Measurements from ENCODE around the gene CDK10.
"Not testable (repeated sequence)": the region's sequence is repeated elsewhere in the genome, so short reads cannot be mapped to it uniquely, and the experiment has no call there.

CDK10 gene

GRCh38 chr16:89685916-89686315, 573 bp upstream of the CDK10 start:
- no peak for DNase-seq (ENCODE audit: low read depth)
- TF ChIP-seq CTCF (IDR thresholded peaks at IDR 0.05; ENCODE audit: low read depth, low read length, missing control alignments) = no peak
- H3K4me3 ChIP-seq (ENCODE audit: low read depth, low read length) = no peak overlapping the region

- no peak for DNase-seq (ENCODE audit: low read depth)
- H3K4me3 ChIP-seq (ENCODE audit: low read depth, low read length) = peak overlapping the region; percentile 87
- no peak for TF ChIP-seq CTCF (IDR thresholded peaks at IDR 0.05; ENCODE audit: low read depth, low read length, missing control alignments)
Measured at GRCh38 chr16:89687092-89687940, 827 bp downstream of the CDK10 start.

GRCh38 chr16:89688395-89688794, 1.9 kb downstream of the CDK10 start:
- DNase-seq (ENCODE audit: low read depth) = no peak
- TF ChIP-seq CTCF (IDR thresholded peaks at IDR 0.05; ENCODE audit: low read depth, low read length, missing control alignments) = no peak
- H3K4me3 ChIP-seq (ENCODE audit: low read depth, low read length) = no peak overlapping the region

- TF ChIP-seq CTCF (IDR thresholded peaks at IDR 0.05; ENCODE audit: low read depth, low read length, missing control alignments) = no peak
- no peak overlapping the region for H3K4me3 ChIP-seq (ENCODE audit: low read depth, low read length)
- no peak for DNase-seq (ENCODE audit: low read depth)
Measured at GRCh38 chr16:89689142-89689541, 2.7 kb downstream of the CDK10 start.

- not testable (repeated sequence) for H3K4me3 ChIP-seq (ENCODE audit: low read depth, low read length); DNase-seq (ENCODE audit: low read depth)
Measured at GRCh38 chr16:89689621-89690020, 3.1 kb downstream of the CDK10 start.

GRCh38 chr16:89690392-89690901, 4.0 kb downstream of the CDK10 start:
- H3K4me3 ChIP-seq (ENCODE audit: low read depth, low read length) = no peak overlapping the region
- no peak for DNase-seq (ENCODE audit: low read depth)
- no peak for TF ChIP-seq CTCF (IDR thresholded peaks at IDR 0.05; ENCODE audit: low read depth, low read length, missing control alignments)

- DNase-seq (ENCODE audit: low read depth) = no peak
- H3K4me3 ChIP-seq (ENCODE audit: low read depth, low read length) = no peak overlapping the region
- no peak for TF ChIP-seq CTCF (IDR thresholded peaks at IDR 0.05; ENCODE audit: low read depth, low read length, missing control alignments)
Measured at GRCh38 chr16:89691231-89691985, 4.9 kb downstream of the CDK10 start.

All from GM12864 (cell line).